T follicular helper cell (primary cell): ENCODE measurements around the gene DSTN.

Source experiments
- DNase-seq: peaks from one replicate; pipeline ENCODE4 v3.0.0-alpha.2; 2020; ENCODE audit warnings: low read depth

DSTN gene

GRCh38 chr20:17624551-17625245 lies 54.8 kb downstream of the DSTN start:
- no peak for DNase-seq

DNA sequence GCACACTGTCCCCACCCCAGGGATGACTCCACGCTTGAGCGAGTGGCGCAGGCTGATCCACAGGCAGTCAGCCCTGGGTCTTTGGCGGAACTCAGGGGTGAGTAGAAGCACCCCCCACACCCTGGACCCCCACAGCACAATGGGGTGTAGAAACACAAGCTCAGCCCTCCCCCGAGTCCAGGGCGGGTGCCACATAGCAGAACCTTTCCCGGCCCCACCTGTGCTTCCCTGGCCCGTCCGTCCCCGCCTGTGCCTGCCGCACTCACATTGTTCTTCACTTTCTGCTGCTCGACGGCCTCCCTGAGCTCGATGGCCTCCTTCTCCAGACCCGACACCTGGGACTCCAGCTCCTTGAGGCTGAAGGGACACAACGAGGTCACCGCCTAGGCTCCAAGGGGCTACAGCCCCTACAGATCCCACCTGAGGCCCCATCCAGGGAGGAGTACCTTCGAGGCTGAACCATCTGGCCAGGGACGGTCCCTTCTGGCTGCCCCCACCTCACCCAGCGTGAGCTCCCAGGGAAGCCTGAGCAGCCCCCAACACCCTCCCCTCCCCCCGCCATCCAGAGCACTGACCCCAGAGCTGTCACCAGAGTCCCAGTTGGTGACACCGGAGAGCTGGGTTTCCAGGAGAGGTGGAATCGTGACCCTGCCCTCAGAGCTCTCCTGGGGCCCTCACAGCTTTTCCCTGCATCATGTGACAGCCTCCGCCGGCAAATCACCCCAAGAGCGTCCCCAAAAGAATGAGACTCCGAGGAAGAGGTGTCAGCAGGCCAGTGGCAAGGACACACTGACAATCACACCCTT lies 55.6 kb downstream of the DSTN start:
- DNase-seq: no peak

GRCh38 chr20:17626217-17627007 lies 56.5 kb downstream of the DSTN start:
- DNase-seq: no peak

DNA sequence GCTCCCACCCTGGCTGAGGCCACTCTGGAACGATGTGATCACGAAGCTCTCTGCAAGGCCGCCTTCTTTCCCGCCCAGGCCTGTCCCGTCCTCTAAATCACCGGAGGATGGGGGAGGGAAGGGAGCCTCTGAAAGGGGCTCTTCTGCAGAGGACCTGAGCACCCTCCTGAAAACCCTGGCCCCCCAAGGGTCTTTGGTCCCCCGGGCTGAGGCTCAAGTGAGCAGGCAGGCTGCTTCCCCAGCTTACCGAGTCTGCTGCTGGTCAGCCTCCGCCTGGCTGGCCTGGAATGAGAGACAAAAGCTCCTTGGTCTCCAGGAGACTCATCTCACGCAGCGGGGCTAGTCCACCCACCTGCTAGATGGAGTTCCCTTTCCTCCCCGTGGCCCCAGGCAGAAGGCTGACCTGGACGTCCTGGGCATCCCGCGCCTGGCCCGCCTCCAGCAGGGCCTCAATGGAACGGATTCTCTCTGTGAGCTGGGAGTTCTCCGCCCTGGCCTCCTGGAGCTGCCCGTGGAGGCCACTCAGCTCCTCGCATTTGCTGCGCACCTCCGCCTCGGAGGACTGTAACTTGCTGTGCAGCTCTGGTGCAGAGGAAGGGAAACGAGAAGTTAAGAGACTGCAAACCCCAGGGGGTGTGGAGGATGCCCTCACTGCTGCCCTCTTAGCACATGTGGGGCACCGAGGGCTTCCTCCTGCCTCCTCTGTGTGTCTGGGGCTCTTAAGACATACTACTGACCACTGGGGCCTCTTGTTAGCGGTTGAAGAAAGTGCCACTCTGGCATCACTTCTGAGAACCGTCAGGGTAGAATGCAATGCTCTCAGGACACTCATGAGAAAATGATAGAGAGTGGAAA lies 57.5 kb downstream of the DSTN start:
- no peak for DNase-seq

DNA sequence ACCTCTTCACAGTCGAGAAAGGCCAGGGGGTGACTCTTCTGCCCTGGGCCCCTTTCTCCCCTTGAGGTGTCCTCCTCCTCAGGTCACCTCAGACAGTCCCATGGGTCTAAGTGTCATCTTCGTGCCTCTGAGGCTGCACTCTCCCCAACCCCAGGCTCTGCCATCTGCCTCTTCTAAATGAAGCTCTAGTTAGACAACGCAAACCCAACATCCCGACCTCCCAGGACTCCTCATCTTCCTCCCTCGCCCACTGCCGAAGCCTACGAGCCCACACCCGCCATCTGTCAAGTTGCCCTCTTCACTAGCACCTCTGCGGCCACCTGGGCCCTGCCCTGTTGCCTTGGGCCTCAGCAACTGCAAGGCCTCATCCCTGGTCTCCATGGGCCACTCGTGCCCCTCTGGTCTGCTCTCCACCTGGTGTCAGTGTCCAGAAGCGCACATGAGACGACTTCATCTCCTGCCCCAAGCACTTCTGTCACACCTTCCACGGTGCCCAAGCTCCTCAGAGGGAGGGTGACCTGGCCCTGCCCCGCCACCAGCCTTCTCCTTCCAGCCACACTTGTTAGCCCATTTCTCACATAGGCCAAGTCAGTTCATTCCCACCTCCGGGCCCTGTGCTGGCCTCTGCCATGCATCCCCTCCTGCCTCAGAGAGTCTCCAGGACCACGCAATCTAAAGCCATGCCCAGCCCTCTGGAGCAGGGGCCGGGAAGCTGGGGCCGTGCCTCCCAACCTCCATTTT lies 58.4 kb downstream of the DSTN start:
- no peak for DNase-seq

GRCh38 chr20:17629025-17629424 lies 59.1 kb downstream of the DSTN start:
- no peak for DNase-seq

DNA sequence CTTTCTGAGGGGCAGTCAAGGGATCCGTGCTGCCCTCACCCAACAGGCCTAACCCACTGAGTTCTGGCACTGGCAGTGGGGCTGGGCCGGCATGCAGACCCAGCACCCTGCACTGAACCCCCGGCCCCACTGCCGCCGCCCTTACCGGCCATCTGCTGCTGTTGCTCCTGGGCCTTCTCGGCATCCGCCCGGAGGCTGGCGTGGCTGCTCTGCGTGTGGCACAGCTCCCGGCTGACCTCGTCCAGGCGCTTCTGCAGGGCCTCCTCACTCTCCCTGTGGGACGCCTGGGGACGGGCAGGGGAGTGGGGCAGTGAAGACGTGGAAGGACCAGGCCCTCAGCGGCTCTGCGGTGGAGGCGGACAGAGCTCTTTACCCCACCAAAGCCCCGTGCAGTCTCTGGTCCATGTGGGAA lies 59.8 kb downstream of the DSTN start:
- DNase-seq: no peak

GRCh38 chr20:17630151-17630805 lies 60.4 kb downstream of the DSTN start:
- DNase-seq: no peak

GRCh38 chr20:17630806-17631195 lies 60.9 kb downstream of the DSTN start:
- DNase-seq: no peak

GRCh38 chr20:17631576-17632319 lies 61.9 kb downstream of the DSTN start:
- DNase-seq: no peak

- no peak for DNase-seq
These were observed 63.5 kb downstream of the DSTN start for GRCh38 chr20:17633221-17633849.

DNA sequence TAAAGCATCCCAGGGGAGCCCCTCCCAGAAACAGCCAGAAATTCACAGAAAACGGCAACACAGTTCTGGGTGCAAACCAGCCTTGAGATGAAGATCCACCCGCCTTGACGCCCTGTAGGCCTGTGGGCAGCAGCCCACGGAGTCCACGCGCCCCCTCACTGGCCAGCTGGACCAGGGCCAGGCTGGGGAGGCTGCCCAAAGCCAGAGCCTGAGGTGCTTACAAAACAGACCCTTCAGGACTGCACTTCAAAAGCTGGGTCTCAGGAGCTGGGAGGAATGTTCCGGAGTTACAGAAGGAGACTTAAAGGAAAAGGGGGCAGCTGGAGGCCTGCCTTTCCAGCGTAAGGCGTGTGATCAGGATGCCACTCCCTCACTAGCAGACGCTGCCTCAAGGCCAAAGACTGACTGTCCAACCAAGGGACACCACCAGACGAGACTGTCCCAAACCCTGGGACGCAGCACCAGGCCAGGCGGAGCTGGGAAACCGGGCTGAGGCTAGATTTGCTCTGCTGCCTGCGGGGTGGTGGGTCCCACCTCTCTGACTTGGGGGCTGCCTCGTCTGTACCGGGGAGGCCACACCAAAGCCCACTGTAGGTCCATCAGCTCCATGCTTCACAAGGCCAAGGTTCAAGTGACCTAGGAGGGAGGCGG lies 64.1 kb downstream of the DSTN start:
- no peak for DNase-seq

DNA sequence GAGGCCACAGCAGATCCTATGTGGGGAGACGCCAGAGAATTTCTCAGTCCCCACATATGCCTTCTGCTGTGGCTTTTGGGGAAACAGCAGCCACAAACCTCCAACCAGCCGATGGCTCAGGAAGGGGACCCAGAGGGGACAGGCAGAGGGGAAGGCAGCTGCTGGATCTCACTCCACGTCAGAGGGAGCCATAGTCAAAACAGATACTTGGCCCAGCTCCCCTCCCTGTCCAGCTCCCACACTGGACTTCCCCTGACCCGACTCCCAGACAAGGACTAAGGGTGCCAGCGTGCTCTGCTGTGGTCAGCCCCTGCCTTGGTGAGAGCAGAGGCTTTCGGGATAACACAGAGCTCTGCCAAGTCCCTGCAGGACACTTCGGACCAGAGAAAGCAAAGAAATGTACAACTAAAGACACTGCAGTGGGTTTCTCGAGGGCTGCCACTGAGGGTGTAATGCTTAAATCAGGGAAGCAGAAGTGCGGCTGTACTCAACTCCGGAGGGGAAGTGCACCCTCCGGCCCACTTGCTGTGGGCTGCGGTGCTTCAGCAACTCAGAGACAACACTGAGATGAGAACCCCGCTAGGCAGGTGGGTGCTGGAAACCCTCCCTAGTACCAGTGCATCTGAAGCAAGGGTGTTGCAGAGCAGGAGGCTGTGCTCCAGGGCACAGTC lies 64.9 kb downstream of the DSTN start:
- no peak for DNase-seq

DNA sequence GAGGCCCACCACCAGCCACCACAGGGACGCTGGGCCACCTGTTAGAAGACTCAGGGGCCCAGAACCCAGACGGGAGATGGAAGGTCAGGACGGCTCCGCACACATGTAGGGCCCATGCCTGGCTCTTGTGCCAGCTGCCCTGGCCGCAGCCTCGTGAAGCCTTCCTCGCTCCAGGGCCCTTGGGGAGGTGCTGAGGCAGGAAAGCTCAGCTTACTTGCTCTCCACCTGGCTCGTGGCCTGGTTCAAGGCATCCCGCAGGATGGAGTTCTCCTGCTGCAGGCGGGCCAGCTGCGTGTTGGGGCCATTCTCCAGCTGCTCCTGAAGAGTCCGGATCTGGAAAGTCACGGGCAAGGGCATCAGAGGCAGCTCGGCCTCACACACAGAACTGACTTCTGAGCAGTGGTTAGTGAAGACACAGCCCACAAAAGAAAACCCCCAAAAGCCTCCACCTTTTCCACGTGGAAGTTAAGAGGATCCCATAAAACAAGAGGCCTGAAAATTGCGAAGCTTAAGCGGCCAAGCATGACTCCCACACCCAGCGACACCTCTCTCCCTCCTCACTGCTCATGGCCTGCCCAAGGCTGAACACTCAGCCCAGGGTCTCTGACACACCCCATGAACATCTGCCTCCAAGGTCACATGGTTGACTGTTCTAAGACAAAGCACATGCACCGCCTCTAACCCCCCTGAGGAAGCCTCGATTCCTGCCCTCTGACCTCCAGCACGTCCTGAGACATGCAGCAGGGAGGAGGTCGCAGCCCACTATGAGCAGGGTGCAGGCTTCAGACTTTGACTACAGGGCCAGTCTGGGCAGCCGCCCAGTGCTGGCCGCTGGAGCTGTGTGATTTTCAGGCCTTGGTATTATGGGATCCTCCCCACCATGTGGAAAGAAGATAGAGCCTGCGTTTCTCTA lies 65.7 kb downstream of the DSTN start:
- DNase-seq: no peak

DNA sequence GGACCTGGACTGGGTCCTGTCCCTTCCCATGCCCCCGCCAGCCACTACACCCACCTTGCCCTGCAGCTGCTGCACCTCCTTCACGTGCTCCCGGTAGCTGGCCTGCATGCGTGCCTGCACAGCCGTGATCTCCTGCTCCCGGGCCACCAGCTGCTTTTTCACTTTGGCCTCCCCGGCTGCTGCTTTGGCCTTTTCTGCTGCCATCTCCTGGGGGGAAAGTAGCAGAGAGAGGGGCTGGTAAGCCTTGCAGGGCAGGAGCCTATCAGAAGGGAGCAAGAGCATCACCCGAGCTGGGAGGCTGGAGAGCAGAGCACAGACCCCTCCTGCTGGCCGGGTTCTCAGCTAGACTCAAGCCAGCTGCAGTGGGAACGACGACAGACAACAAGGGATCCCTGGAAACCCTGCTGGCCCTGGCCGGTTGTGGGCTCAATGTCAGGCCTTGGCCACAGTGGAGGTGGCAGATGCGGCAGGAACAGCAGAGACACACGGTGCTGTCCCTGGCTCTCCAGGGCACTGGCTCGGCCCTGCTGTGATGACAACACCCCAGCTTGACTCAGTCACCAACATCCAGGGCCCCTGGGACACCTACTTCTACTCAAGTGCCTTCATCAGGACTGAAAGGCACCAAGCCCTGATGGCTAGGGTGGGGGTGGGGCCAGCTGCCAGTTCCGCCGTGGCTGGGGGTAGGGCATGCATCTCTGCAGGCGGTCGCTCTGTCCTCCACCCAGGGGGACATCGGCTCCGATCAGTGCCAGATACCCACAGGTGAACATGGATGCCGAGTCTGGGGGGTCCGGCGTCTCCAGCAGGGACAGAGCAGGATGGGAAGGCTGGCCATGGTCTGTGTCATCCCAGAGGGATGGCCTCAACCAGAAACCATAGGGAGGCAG lies 66.9 kb downstream of the DSTN start:
- no peak for DNase-seq

- no peak for DNase-seq
These were observed 67.5 kb downstream of the DSTN start for GRCh38 chr20:17637413-17637780.
